ENCODE measurements around the gene BRSK1. TPM values are rescaled to one million over a fixed set of nuclear protein-coding genes. Genes with fewer than 3 reads are reported as not detected.

Gene BRSK1
- polyA plus RNA-seq, 2 of the 4 experiments (the other 2 are of a cell fraction), result 5.4 to 6.6 TPM

GRCh38 chr19:55346725-55347441 is 63.1 kb downstream of the BRSK1 start:
- FAIRE-seq, result no peak
- H3K4me2 ChIP-seq, result no peak overlapping the region
- no peak for DNase-seq (ENCODE audit: low read depth in 1 of 2, low spot score in 1 of 2)
- H3K4me3 ChIP-seq, result no peak overlapping the region
- H3K4me1 ChIP-seq, result peaks cover 19% of the 10 kb centered on the region
- 0 out of 6 replicates have a peak overlapping the region, but pooled peaks of 1 of the 2 experiments have one; percentile 4 for H3K27ac ChIP-seq
- ChIA-PET POLR2A (interaction anchor here (0.6 kb wide), 1 partner anchor 341 kb away, joined by 5 read pairs; no protein-coding TSS in a partner anchor), CTCF (interaction anchor here (1.6 to 3.4 kb wide), 4 partner anchors 16 to 206 kb away, joined by 5 to 27 read pairs (median 9); no protein-coding TSS in a partner anchor)
- no peak for TF ChIP-seq NR3C1 (IDR thresholded peaks at IDR 0.05)
- no peak for TF ChIP-seq RCOR1 (IDR thresholded peaks at IDR 0.05; ENCODE audit: low read depth, low read length)
- TF ChIP-seq ZNF302 (CRISPR knock-in tag; IDR thresholded peaks at IDR 0.05), result no peak
- no peak for TF ChIP-seq EHMT2 (IDR thresholded peaks at IDR 0.05; ENCODE audit: low read depth)
- TF ChIP-seq HMGXB4 (CRISPR knock-in tag; IDR thresholded peaks at IDR 0.05; ENCODE audit: borderline replicate concordance), result no peak
- no peak for TF ChIP-seq HDAC2 (IDR thresholded peaks at IDR 0.05)
- no peak for TF ChIP-seq RAD21 (conservative IDR thresholded peaks at IDR 0.05 in 1 of 2, IDR thresholded peaks at IDR 0.05 in 1 of 2)
- no peak for TF ChIP-seq KDM5A (IDR thresholded peaks at IDR 0.05)
- WGBS (ENCODE audit: missing lambda C conversion rate), result 91% methylated on average over 19 of the region's 41 CpGs
- no peaks in the 10 kb centered on the region for H3K9me3 ChIP-seq
- peak in 1 of 2 experiments; percentile 3; a peak in 2 of 6 replicates for ATAC-seq

GRCh38 chr19:55347442-55348009 is 63.7 kb downstream of the BRSK1 start:
- Histone ChIP-seq H3K4me1 (peaks cover 18% of the 10 kb centered on the region), H3K9me3 (no peaks in the 10 kb centered on the region), H3K4me2 (no peak overlapping the region), H3K27ac (no peak overlapping the region), H3K4me3 (no peak overlapping the region)
- 78% methylated on average over 5 of the region's 10 CpGs for WGBS (ENCODE audit: missing lambda C conversion rate)
- DNase-seq (ENCODE audit: low read depth in 1 of 2, low spot score in 1 of 2) (no peak), FAIRE-seq (no peak), ATAC-seq (no peak)
- CTCF ChIA-PET, result interaction anchor here (1.2 to 3.4 kb wide), 5 partner anchors 8 to 207 kb away, joined by 3 to 27 read pairs (median 5); partner anchors contain the start of gene KMT5C
- no peak for TF ChIP-seq ZC3H11A (IDR thresholded peaks at IDR 0.05)
- no peak for TF ChIP-seq RARB (CRISPR knock-in tag; IDR thresholded peaks at IDR 0.05)
- no peak for TF ChIP-seq ZNF302 (CRISPR knock-in tag; IDR thresholded peaks at IDR 0.05)
- TF ChIP-seq POLR2A (IDR thresholded peaks at IDR 0.05; ENCODE audit: low read length), result no peak
- no peak for TF ChIP-seq FOXS1 (CRISPR knock-in tag; IDR thresholded peaks at IDR 0.05)
- TF ChIP-seq PBX3 (IDR thresholded peaks at IDR 0.05), result no peak
- no peak for TF ChIP-seq BCL3 (IDR thresholded peaks at IDR 0.05)
- TF ChIP-seq ELK1 (IDR thresholded peaks at IDR 0.05; ENCODE audit: low read depth, low read length), result no peak
- TF ChIP-seq KDM1A (IDR thresholded peaks at IDR 0.05; ENCODE audit: low read depth), result no peak
- TF ChIP-seq HDAC2 (IDR thresholded peaks at IDR 0.05), result no peak
- TF ChIP-seq MAX (IDR thresholded peaks at IDR 0.05), result no peak
- no peak for TF ChIP-seq TFCP2L1 (CRISPR knock-in tag; IDR thresholded peaks at IDR 0.05)
- no peak for TF ChIP-seq MAFK (IDR thresholded peaks at IDR 0.05; ENCODE audit: partially characterized antibody)
- no peak for TF ChIP-seq TP53 (CRISPR knock-in tag; IDR thresholded peaks at IDR 0.05)
- no peak for TF ChIP-seq HEYL (CRISPR knock-in tag; IDR thresholded peaks at IDR 0.05)
- TF ChIP-seq FOSL2 (IDR thresholded peaks at IDR 0.05), result no peak
- TF ChIP-seq FOSL2 (CRISPR knock-in tag; IDR thresholded peaks at IDR 0.05), result no peak
- TF ChIP-seq BHLHE40 (IDR thresholded peaks at IDR 0.05; ENCODE audit: low read depth, low read length), result no peak
- no peak for TF ChIP-seq HES2 (IDR thresholded peaks at IDR 0.05)
- TF ChIP-seq RFX5 (IDR thresholded peaks at IDR 0.05), result no peak
- POLR2A ChIA-PET, result interaction anchor here (0.6 to 1.1 kb wide), 2 partner anchors 8 to 342 kb away, joined by 5 to 6 read pairs; no protein-coding TSS in a partner anchor

Data from A549 (cell line).